RWPE2 (cell line): ENCODE results near the gene ALG1.

ENCODE experiments used
- ATAC-seq: fragments of 200-7000 bp; cut with Tn5 transposase; 3 replicates; pipeline ENCODE4 v1.9.1; 2021; ENCODE audit warnings: low read depth
- DNase-seq: peaks from one replicate; pipeline ENCODE4 v3.0.0-alpha.2; 2020; ENCODE audit warnings: low spot score
- H3K27ac ChIP-seq: fragments of 450-650 bp; 2 replicates; pipeline ENCODE4 v1.5.1; 2017; ENCODE audit warnings: mild to moderate bottlenecking; ENCODE audit not compliant: poor library complexity, severe bottlenecking
- H3K27me3 ChIP-seq: fragments of 250-450 bp; sonication (Bioruptor Pico); 2 replicates; pipeline ENCODE4 v1.5.1; 2021; ENCODE audit warnings: mild to moderate bottlenecking, moderate library complexity; ENCODE audit not compliant: insufficient read depth, poor library complexity, severe bottlenecking
- H3K36me3 ChIP-seq: fragments of 250-450 bp; sonication (Bioruptor Pico); 2 replicates; pipeline ENCODE4 v1.5.1; 2020; ENCODE audit warnings: low read depth, mild to moderate bottlenecking, moderate library complexity
- H3K4me1 ChIP-seq: fragments of 250-450 bp; sonication (Bioruptor Pico); 2 replicates; pipeline ENCODE4 v1.5.1; 2021; ENCODE audit warnings: mild to moderate bottlenecking, moderate library complexity; ENCODE audit not compliant: insufficient read depth, poor library complexity, severe bottlenecking
- H3K4me3 ChIP-seq: fragments of 250-450 bp; sonication (Bioruptor Pico); 2 replicates; pipeline ENCODE4 v1.5.1; 2021; ENCODE audit warnings: mild to moderate bottlenecking, moderate library complexity; ENCODE audit not compliant: severe bottlenecking
- H3K9me3 ChIP-seq: fragments of 250-450 bp; sonication (Bioruptor Pico); 2 replicates; pipeline ENCODE4 v1.5.1; 2021; ENCODE audit warnings: mild to moderate bottlenecking, moderate library complexity; ENCODE audit not compliant: severe bottlenecking
- TF ChIP-seq, protein P1 (sequence below): fragments of 450-650 bp; IDR thresholded peaks from one replicate; pipeline ENCODE4 v1.5.1; 2017; ENCODE audit warnings: mild to moderate bottlenecking, moderate library complexity; ENCODE audit not compliant: poor library complexity, severe bottlenecking

The ALG1 gene

DNA sequence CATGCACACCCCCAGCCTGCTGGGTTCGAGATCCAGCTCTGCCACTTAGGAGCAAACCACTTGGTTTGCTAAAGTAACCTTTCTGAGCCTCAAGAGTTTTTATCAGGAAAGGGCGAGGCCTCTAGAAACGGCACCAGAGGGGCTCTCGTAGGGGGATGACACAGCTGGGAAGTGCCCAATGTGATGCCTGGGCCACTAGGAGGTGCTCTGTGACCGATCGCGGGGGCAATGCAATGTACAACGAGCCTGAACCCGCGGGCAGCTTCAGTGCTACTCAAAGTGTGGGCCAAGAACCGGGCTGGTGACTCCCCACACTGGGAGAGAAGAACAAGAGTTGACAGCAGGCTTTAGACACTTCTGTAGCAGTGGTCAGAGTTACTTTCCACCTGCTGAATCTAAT, 15.3 kb upstream of the ALG1 start:
- Histone ChIP-seq H3K9me3 (no peaks in the 10 kb centered on the region), H3K4me3 (no peak overlapping the region), H3K4me1 (no peaks in the 10 kb centered on the region), H3K36me3 (no peaks in the 10 kb centered on the region), H3K27me3 (no peaks in the 10 kb centered on the region), H3K27ac (no peak overlapping the region)
- no peak for DNase-seq
- TF ChIP-seq, protein P1, sequence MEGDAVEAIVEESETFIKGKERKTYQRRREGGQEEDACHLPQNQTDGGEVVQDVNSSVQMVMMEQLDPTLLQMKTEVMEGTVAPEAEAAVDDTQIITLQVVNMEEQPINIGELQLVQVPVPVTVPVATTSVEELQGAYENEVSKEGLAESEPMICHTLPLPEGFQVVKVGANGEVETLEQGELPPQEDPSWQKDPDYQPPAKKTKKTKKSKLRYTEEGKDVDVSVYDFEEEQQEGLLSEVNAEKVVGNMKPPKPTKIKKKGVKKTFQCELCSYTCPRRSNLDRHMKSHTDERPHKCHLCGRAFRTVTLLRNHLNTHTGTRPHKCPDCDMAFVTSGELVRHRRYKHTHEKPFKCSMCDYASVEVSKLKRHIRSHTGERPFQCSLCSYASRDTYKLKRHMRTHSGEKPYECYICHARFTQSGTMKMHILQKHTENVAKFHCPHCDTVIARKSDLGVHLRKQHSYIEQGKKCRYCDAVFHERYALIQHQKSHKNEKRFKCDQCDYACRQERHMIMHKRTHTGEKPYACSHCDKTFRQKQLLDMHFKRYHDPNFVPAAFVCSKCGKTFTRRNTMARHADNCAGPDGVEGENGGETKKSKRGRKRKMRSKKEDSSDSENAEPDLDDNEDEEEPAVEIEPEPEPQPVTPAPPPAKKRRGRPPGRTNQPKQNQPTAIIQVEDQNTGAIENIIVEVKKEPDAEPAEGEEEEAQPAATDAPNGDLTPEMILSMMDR, result no peak
- ATAC-seq, result no peak

DNA sequence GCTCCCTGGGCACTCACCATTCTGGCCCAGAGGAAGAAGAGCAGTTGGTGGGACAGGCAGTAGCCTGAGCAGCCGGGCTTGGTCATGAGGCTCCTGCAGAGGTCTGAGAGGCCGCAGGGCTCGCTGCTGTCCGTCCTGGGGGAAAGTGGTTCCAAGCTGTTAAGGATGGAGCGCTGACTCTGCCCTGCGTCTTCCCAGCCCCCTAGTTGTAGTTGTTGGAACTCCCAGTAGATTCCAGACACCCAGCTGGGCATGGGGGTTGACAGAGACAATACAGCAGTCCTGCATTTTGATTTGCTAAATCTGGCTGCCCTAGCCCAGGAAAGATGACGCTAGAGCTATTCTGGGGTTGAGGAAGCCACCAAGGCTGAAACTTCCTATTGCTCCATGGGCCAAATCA, 13.2 kb upstream of the ALG1 start:
- Histone ChIP-seq H3K9me3 (no peaks in the 10 kb centered on the region), H3K27me3 (no peaks in the 10 kb centered on the region), H3K27ac (no peak overlapping the region), H3K36me3 (no peaks in the 10 kb centered on the region), H3K4me3 (no peak overlapping the region), H3K4me1 (no peaks in the 10 kb centered on the region)
- TF ChIP-seq, protein P1, result no peak
- DNase-seq (no peak), ATAC-seq (peak; percentile 44; the same call in 1 of the 3 replicates)

DNA sequence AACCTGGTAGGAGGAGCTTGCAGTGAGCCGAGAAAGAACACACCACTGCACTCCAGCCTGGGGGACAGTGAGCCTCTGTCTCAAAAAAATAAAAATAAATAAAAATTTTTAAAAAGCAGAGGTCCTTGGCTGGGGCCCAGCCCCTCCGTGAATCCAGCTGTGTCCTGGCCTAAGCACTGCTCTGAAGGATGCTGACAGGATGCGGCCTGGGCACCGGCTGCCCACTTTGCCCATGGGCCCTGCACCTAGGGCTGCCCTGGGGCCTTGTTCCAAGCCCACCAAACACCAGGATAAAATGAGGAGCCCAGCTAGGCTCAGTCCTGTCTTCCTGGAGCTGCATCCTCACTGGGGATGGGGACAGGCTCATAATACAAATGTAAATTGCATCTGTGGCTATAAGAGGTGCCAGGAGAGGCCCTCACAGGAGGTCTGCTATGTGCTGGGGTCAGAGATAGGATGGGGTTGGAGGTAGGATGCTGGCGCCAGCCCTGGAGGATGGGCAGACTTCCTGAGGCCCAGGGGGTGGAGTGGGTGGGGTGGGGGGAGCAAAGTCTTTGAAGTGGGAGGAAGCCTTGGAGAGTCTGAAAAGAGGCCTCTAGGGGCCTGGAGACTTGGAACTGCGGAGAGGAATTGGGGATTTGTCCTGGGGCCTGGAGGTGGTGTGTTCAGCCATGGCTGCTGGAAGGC, 12.1 kb upstream of the ALG1 start:
- TF ChIP-seq, protein P1, result no peak
- Histone ChIP-seq H3K27ac (no peak overlapping the region), H3K9me3 (no peaks in the 10 kb centered on the region), H3K27me3 (no peaks in the 10 kb centered on the region), H3K36me3 (no peaks in the 10 kb centered on the region), H3K4me3 (no peak overlapping the region), H3K4me1 (no peaks in the 10 kb centered on the region)
- no peak for ATAC-seq
- no peak for DNase-seq

DNA sequence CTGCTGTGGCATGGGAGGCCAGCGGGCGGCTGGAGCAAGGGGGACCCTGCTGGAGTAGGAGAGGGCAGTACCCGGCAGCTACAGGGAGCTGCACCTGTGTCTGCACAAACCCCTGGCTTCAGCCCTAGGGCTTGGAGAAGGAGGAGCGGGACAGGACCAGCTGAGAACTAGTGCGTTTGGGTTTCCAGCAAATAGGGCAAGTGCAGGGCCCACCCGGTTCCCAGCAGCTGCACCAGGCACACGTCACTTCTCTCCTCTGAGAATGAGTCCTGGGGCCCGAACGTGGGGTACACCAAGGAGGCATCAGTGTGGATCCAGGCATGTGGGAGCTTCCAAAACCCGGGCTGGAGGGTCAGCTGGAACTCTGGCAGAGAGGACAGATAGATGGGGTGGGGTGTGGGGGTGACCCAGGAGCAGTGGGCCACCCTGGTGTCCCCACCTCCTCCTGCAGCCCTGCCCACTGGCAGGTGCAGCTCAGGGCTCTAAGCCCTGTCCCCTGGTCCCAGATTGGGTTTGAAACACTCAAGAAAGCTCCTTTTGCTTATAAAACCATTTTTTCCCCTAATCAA, 11.5 kb upstream of the ALG1 start:
- no peaks in the 10 kb centered on the region for H3K36me3 ChIP-seq
- no peaks in the 10 kb centered on the region for H3K27me3 ChIP-seq
- no peaks in the 10 kb centered on the region for H3K9me3 ChIP-seq
- H3K27ac ChIP-seq, result no peak overlapping the region
- no peak overlapping the region for H3K4me3 ChIP-seq
- ATAC-seq (no peak), DNase-seq (peak; percentile 13)
- TF ChIP-seq, protein P1, result no peak
- H3K4me1 ChIP-seq, result no peaks in the 10 kb centered on the region

DNA sequence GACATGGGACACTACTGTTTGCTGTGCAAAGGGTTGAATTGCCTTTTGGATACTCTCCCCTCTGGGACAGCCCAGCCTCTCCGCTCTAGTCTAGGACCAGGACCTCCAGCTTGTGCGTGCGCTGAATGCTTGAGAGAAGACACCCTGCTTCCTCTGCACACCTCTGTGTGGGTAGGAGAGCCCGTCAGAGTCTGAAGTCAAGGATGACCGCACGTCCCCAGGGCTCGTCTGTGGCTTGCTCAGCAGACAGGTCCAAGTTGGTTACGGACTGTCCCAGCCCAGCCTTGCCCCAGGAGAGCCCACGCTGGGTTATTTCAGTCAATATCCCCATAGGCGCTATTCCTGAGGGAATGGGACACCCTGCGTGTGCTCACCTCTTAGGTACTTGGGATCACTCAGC, 9.6 kb upstream of the ALG1 start:
- no peak overlapping the region for H3K27ac ChIP-seq
- H3K4me3 ChIP-seq, result no peak overlapping the region
- TF ChIP-seq, protein P1, result no peak
- no peaks in the 10 kb centered on the region for H3K36me3 ChIP-seq
- ATAC-seq, result no peak
- no peaks in the 10 kb centered on the region for H3K9me3 ChIP-seq
- H3K27me3 ChIP-seq, result no peaks in the 10 kb centered on the region
- H3K4me1 ChIP-seq, result no peaks in the 10 kb centered on the region
- DNase-seq, result peak; percentile 18
